GM23338 (cell line): Measurements from ENCODE around the gene PYGO1. TPM values are rescaled to one million over a fixed set of nuclear protein-coding genes. Genes with fewer than 3 reads are reported as not detected.

ENCODE experiments used
- polyA plus RNA-seq: library from polyadenylated mRNA; unstranded; fragments of >200 nt; fragmentation: Nextera tagmentation; extraction: Ambion mirVana; gene quantifications from 2 replicates; pipeline ENCODE4 v1.2.1, GENCODE V29; 2016
- total RNA-seq: library from RNA; depleted of rRNA; stranded (reverse); fragments of >200 nt; shearing (Covaris generic); gene quantifications from 2 replicates; pipeline ENCODE4 v1.2.3, GENCODE V29; 2014; rRNA removed

Gene PYGO1
- total and polyA plus RNA-seq, 2 experiments from 2014 or later: 0.18 to 0.52 TPM

Other genes with a start within 250 kb of the PYGO1 start
- gene CCPG1, start 180.0 kb downstream of the PYGO1 start, total RNA-seq: 8.6 and 11.1 TPM in 2 replicates
- gene CCPG1, start 180.0 kb downstream of the PYGO1 start, polyA plus RNA-seq: 7.5 and 7.7 TPM in 2 replicates
- gene PIERCE2, start 179.8 kb downstream of the PYGO1 start, total RNA-seq: 3.8 TPM in 1 of 2 replicates, not detected in the other
- gene PIERCE2, start 179.8 kb downstream of the PYGO1 start, polyA plus RNA-seq: 2.6 and 3.1 TPM in 2 replicates
- gene DNAAF4, start 80.1 kb downstream of the PYGO1 start, total RNA-seq: 3.2 and 5.0 TPM in 2 replicates
- gene DNAAF4, start 80.1 kb downstream of the PYGO1 start, polyA plus RNA-seq: 12.6 and 13.9 TPM in 2 replicates
- 2.3 and 3.4 TPM in 2 replicates for gene PRTG, start 154.8 kb upstream of the PYGO1 start, total RNA-seq
- 0.63 and 0.70 TPM in 2 replicates for gene PRTG, start 154.8 kb upstream of the PYGO1 start, polyA plus RNA-seq